HG02610 (cell line): ENCODE data around the gene DLGAP1.

Experiments
- ATAC-seq: cut with Tn5 transposase; IDR thresholded peaks from one replicate; pipeline ENCODE4 v1.9.1; 2021; ENCODE audit warnings: mild to moderate bottlenecking, moderate library complexity; ENCODE audit not compliant: unreplicated experiment

The DLGAP1 gene

GRCh38 chr18:3874581-3874980 is 580.5 kb downstream of the DLGAP1 start:
- ATAC-seq = no peak

DNA sequence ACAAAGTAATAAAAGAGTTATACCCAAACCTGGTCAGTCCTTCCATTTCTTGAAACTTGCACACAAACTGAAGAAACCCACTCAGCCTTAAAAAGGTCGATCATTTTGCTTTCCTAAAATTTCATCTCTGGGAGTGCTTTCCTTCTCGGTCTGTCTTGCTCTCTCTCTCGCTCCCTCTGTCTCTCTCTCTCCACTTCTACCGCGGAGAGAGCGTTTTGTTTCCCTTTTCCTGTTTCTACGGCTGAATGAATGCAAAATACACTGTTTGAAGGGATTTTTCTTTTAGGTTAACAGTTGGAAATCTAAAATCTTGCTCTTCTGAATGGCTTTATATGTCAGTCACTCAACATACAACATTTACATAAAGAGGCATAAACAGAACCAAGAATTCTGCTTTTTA is 581.0 kb downstream of the DLGAP1 start:
- no peak for ATAC-seq

- no peak for ATAC-seq
These were observed 581.4 kb downstream of the DLGAP1 start for GRCh38 chr18:3873698-3874097.

GRCh38 chr18:3873211-3873610 is 581.9 kb downstream of the DLGAP1 start:
- ATAC-seq = no peak

DNA sequence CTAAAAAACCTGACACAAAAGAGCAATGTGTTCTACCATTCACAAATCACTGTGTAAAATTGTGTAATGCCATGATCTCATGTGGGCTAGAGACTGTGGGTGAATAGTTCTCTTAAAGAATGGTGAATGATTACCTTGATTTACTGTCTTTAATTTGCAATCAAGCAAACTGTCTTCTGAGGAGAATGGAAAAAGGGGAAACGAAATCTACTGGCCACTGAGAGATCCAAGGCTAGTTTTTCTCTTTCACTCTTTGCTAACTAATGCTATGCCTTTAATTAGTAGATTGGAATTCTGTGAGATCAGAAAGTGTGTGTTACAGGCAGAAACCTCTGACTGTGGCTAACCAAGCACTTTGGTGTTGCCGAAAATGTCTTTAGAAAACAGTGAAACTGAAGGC is 582.5 kb downstream of the DLGAP1 start:
- ATAC-seq = no peak

DNA sequence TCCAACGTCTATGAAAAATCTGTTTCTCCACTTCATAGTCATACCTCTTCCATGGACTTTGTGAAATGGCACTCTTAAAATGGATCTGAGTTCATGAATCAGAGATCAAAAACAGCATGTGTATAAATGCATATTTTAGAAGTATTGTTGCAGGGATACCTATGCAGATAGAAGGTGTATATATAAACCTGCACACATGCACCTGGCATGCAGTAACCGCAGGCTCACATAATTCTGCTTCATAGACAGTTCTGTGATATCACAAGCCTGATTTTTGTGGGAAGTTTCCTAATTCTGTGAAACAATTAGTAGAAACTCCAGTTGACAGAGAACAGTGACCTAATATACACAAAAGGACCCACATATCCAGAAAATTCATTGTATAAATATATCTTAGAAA is 583.4 kb downstream of the DLGAP1 start:
- no peak for ATAC-seq

GRCh38 chr18:3870914-3871313 is 584.2 kb downstream of the DLGAP1 start:
- ATAC-seq = no peak

GRCh38 chr18:3869848-3870247 is 585.3 kb downstream of the DLGAP1 start:
- no peak for ATAC-seq

DNA sequence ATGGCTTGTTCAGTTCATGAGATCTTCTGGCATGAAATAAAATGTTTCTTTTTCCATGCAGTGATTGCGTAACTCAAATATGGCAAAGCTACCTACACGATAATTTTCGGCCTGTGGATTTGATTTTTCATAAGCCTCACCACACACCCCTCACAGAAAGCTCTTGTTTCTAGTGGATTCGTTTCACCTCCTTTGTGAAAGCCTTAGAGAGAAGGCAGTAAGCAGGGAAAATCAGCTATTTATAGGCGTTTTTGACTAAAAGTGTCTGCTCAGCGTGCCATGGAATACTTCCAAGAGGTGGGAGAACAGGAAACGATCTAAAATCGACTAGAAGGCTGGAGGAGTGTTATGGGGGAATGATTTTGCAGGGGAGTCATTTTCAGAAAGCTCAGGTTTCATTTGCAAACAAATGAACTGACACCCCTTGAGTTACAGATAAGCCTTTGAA is 587.2 kb downstream of the DLGAP1 start:
- no peak for ATAC-seq

DNA sequence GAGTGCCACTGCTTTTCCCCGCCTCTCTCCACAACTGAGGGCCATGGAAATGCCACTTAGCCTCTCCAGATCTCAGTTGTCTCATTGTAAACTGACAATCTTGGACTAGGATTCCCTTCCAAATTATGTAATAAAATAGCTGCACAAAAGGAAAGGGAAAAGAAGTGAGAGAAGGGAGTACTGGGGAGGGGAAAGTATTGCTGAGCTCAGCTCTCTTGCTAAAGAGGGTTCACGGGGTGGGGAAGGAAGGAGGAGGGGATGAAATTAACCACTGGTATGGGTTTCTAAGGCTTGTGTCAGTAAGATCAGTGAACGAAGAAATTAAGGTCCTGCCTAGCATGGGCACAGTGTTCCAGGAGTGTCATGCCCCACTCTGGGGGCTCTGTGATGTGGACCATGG is 587.9 kb downstream of the DLGAP1 start:
- ATAC-seq = no peak

GRCh38 chr18:3864669-3865298 is 590.3 kb downstream of the DLGAP1 start:
- ATAC-seq = no peak

- no peak for ATAC-seq
These were observed 591.5 kb downstream of the DLGAP1 start for GRCh38 chr18:3863593-3863992.

DNA sequence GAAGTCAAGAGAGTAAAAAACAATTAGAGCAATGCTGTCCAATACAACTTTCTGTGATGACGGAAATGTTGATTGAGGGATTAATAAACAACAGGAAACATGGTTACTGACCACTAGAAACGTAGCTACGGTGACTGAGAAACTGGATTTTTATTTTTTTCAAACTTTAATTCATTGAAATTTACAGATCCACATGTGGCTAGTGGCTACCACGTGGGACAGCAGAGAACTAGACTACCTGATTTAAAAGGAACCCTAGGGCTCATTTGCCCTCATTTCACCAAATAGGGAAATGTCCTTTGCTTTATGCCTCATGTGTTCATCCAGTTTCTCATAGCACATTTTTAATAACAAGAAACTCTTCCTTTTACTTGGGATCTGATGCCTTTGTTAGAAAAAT is 592.1 kb downstream of the DLGAP1 start:
- no peak for ATAC-seq

GRCh38 chr18:3861495-3861894 is 593.6 kb downstream of the DLGAP1 start:
- no peak for ATAC-seq

DNA sequence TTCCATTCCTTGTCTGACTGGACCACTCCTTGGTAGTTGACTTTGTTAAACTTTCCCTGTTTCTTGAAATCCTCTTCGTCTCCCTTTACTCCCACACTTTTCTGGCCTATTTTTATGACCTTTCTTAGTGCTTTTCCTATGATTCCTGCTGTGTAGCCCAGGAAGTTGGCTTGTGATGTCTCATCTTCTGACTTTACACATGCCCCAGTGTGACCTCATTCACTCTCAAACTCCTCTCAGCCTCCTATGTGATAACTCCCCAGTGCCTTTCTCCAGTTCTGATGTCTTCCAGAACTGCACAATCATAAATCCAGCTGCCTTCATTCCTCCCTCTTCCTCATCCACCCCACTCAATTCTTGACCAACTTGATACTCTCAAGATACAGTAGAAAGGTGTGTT is 597.6 kb downstream of the DLGAP1 start:
- ATAC-seq = no peak

GRCh38 chr18:3855966-3856365 is 599.1 kb downstream of the DLGAP1 start:
- ATAC-seq = no peak

- ATAC-seq = no peak
These were observed 602.8 kb downstream of the DLGAP1 start for GRCh38 chr18:3852321-3852720.

- no peak for ATAC-seq
These were observed 603.9 kb downstream of the DLGAP1 start for GRCh38 chr18:3851159-3851558.

GRCh38 chr18:3848316-3848715 is 606.8 kb downstream of the DLGAP1 start:
- ATAC-seq = no peak

GRCh38 chr18:3845161-3845560 is 609.9 kb downstream of the DLGAP1 start:
- ATAC-seq = no peak

DNA sequence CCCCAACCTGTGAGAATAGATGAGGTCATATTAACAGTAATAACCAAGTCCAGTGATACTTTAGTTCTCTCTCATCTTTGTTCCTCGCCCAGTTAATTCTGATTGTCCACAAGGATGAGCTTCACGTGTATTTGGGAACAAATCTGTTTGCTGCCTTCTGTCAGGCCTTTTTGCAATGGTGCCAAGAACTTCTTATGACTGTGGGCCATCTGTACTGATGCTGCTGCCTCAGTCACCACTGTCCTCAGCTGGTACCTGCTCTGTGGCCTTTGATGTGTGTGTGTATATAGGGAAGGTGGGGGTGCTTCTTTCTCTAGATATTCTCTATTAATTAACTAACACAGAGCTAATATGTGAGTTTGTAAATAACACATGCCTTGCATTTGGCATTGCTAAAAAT is 612.3 kb downstream of the DLGAP1 start:
- ATAC-seq = no peak

- ATAC-seq = no peak
These were observed 614.3 kb downstream of the DLGAP1 start for GRCh38 chr18:3840766-3841165.

- no peak for ATAC-seq
These were observed 615.5 kb downstream of the DLGAP1 start for GRCh38 chr18:3839581-3839981.
